Dedifferentiated amniotic fluid mesenchymal stem cell (primary cell): ENCODE results near the gene SAMHD1.
"Not testable (repeated sequence)": the region's sequence is repeated elsewhere in the genome, so short reads cannot be mapped to it uniquely, and the experiment has no call there.

Source experiments
- DNase-seq: peaks from one replicate; pipeline ENCODE4 v3.0.0-alpha.2; 2016; ENCODE audit errors: extremely low spot score

SAMHD1 gene

GRCh38 chr20:36916199-36916598, 35.3 kb downstream of the SAMHD1 start:
- DNase-seq, result no peak

- no peak for DNase-seq
Measured at GRCh38 chr20:36908603-36909002, 42.9 kb downstream of the SAMHD1 start.

DNA sequence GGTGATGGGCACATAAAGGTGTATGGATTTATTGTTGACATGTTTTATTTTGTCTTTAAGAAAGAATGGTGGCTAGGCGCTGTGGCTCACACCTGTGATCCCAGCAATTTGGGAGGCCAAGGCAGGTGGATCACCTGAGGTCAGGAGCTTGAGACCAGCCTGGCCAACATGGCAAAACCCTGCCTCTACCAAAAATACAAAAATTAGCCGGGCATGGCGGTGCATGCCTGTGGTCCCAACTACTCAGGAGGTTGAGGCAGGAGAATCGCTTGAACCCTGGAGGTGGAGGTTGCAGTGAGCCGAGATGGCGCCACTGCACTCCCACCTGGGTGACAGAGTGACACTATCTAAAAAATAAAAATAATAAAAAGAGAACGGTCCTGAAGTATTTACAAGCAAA, 45.4 kb downstream of the SAMHD1 start:
- not testable (repeated sequence) for DNase-seq

GRCh38 chr20:36905566-36905965, 45.9 kb downstream of the SAMHD1 start:
- DNase-seq, result not testable (repeated sequence)

GRCh38 chr20:36904690-36905089, 46.8 kb downstream of the SAMHD1 start:
- no peak for DNase-seq

DNA sequence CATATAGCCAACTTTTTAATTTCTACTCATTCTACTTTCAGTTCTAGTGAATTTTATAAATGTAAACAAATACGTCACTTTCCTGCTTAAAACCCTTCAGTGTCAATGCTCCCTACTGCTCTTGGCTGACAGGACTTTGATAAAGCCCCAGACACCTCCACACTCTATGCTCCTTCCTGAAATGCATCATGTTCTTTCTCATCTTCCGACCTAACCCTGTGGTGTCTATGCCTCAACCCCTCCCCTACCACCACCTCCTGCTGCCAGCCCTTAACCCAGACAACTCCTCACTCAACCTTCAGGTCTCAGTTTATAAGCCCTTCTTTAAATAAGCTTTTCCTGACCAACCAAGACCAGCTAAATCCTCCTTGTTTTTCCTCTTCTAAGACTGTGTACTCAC, 56.5 kb downstream of the SAMHD1 start:
- no peak for DNase-seq

- no peak for DNase-seq
Measured at GRCh38 chr20:36893801-36894200, 57.7 kb downstream of the SAMHD1 start.

GRCh38 chr20:36891211-36891610, 60.3 kb downstream of the SAMHD1 start:
- no peak for DNase-seq

DNA sequence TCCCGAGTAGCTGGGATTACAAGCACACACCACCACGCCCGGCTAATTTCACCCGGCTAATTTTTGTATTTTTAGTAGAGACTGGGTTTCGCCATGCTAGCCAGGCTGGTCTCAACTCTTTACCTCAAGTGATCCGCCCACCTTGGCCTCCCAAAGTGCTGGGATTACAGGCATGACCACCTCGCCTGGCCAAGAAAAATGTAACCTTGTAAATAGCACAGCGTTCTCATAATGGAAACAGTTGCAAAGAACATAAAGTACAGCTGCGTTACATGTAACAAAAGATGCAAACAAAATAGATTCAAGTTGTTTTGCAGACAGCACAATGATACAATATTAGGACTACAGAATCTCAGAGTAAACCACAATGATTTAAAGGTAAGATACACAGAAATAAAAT, 60.9 kb downstream of the SAMHD1 start:
- no peak for DNase-seq

DNA sequence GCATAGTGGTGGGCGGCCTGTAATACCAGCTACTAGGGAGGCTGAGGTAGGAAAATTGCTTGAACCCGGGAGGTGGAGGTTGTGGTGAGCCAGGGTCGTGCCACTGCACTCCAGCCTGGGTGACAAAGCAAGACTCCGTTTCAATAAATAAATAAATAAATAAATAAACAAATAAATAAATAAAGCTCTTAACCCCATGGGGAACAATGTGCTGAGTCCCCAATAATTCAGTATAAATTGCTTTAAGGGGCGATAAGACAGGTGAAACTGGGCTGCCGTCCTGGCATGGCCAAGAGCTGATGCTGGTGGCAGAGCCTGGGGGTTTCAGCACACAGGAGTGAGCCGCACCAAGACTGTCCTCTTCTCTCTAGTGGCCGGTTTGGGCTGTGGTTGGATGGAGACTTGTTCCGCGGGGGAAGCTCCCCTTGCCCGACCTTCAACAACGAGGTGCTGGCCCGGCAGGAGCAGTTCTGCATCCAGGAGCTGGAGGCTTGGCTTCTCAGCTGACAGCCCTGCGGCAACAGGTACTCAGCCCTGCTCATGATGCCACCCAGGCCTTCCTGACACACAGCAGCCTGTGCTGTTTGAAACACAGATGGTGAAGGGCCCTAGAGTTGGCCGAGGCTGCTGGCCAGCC, 62.5 kb downstream of the SAMHD1 start:
- DNase-seq, result no peak

GRCh38 chr20:36887752-36888090, 63.8 kb downstream of the SAMHD1 start:
- DNase-seq, result no peak

- DNase-seq, result peak; percentile 75
Measured at GRCh38 chr20:36886859-36887751, 64.4 kb downstream of the SAMHD1 start.

GRCh38 chr20:36885356-36885755, 66.2 kb downstream of the SAMHD1 start:
- DNase-seq, result no peak

- DNase-seq, result no peak
Measured at GRCh38 chr20:36883977-36884535, 67.5 kb downstream of the SAMHD1 start.

DNA sequence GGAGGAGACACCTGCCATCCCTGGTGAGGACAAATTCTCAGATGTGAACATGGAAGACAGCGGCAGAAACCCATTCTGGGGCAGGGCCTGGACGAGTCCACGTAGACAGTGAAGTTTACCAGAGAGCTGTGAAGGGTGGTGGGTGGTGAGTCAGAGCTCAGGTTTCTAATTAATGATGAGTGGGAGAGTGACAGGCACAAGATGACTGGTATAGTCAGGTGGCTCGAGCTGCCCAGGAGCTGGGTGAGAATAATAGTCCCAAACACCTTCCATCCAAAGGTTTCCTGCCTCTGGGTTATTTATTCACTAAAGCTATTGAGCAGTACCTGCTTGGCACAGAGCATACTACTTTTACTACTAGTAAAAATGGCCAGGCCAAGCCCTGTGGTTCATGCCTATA, 69.6 kb downstream of the SAMHD1 start:
- no peak for DNase-seq

DNA sequence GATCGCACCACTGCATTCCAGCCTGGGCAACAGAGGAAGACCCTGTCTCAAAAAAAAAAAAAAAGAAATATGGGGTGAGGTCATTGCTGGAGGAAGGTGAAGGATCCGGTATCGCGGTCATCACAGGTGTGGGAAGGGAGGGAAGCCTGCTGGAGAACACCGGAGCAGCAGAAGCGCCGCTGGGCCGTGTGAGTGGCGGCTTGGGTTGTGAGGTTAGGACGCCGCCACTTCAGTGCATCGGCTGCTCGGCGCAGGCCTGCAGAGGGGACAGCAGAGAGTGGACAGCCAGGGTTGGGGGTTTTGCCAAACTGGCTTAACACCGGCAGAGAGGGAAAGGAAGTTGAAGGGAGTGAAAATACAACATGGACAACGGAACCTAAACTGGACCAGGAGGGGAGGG, 70.2 kb downstream of the SAMHD1 start:
- no peak for DNase-seq

GRCh38 chr20:36880741-36881250, 70.7 kb downstream of the SAMHD1 start:
- DNase-seq, result no peak

- no peak for DNase-seq
Measured at GRCh38 chr20:36878941-36879340, 72.6 kb downstream of the SAMHD1 start.

DNA sequence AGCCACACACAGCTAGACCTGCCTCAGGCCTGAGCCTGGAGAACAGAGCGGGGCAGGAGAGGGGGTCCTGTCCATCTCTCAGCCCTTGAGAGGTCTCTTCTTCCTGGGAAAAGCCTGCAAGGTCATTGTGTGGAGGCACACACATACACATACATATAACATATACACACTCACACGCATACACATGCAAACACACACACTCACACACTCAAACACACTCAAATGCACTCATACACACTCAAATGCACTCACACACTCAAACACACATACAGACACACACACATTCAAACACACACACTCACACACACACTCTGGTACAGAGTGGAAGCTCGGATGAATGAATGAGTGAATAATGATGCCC, 75.1 kb downstream of the SAMHD1 start:
- no peak for DNase-seq

DNA sequence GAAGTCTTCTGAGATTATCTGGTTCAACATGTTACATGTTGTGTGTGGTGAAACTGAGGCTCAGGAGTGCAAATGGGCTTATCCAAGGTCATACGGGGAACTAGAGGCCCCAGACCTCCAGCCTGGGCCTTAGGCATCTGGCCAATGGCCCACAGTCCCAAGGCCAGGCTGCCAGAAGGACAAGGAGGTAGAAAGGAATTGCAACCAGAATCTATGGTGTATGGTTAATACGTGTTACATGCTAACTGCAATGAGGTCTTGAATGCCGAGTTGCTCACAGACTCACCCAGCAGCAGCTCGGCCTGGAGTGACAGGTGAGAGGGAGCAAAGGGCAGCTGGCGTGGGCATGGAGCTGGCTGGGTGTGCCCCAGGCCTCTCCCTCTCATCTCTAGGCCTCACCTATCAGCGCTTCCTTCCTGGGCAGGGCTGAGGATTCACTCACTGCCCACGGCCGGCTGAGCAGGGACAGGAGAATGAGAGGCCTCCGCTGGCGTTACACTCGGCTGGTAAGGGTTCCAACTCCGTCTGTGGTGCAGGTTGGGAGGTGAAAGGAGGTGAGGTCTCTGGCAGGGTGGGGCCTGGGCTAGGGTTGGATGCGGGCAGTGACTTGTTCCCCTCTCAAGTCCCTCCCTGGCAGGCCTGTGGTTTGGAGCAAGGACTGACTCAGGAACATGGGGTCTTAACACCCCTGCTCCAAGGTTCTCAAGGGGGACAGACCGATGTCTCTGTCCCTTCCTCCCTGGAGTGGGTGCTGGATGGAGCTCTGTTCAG, 75.6 kb downstream of the SAMHD1 start, which contains the start of gene TLDC2:
Gene TLDC2 (plus strand): TSS at position 437 of the 771 bp plus-strand sequence. CDS start 37 bp downstream, at position 474.
- DNase-seq, result no peak

DNA sequence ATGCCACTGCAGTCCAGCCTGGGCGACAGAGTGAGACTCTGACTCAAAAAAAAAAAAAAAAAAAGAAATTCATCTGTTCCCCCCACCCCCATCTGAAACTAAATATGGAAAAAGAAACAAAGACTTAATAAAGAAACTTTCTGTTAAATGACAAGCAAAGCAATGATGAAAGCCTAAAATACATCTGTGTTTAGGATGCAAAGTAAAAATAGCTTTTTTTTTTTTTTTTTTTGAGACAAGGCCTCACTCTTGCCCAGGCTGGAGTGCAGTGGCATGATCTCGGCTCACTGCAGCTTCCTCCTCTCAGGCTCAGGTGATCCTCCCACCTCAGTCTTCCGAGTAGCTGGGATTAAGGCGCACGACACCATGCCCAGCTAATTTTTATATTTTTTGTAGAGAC, 76.4 kb downstream of the SAMHD1 start:
- DNase-seq, result not testable (repeated sequence)
